Endometrial microvascular endothelial cells (primary cell): ENCODE results near the gene RASSF9. TPM values are rescaled to one million over a fixed set of nuclear protein-coding genes. Genes with fewer than 3 reads are reported as not detected.

Source experiments
- in situ Hi-C: cut with HindIII; loops from 2 replicates; pipeline ENCODE4 v1.10.0; 2017; ENCODE audit warnings: low sequenced_read_pairs, low pct_unique_long_range_greater_than_20kb; ENCODE audit errors: inconsistent ontology term
- total RNA-seq: library from RNA; depleted of rRNA; stranded (reverse); fragments of >200 nt; gene quantifications from one replicate; pipeline ENCODE4 v1.2.3, GENCODE V29; 2015; ENCODE audit errors: inconsistent ontology term

The RASSF9 gene
- total RNA-seq, 1 donor from 2014 or later: 1.3 TPM

DNA sequence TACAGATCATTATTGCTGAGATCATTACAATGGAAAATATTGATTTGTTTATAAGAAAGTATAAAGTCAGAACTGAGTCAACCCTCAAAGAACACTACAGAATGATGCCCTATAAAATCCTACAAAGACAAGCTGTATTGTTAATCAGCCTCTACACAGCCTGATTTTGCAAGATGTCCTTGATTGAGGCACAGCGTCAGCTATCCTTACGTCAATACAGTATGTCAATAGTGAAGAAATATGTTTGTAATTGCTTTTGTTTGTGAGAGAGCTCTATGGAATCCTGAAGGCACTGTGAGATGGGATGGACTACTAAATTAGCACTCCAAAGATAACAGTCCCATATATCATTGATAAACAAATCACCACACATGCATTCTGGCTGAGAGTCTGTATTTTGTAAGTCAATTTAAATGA lies 70.7 kb downstream of the RASSF9 start:
- in situ Hi-C loops: no loop called here

DNA sequence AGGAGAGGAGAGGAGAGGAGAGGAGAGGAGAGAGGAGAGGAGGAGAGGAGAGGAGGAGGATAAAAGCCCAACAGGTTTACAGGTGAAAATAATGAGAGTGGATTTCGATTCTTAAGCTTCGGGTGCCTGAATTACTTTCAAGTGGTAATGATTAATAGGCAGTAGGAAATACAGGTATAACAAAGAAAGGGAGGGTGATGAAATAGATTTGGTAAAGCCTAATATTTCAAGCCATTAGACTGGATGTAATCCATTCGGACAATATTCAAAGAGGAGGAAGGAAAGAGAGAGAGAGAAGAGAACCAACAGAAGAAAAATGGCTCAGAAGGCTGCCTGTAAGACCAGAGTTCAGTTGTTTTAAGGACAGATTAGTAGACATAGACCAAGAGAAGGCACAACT lies 76.6 kb downstream of the RASSF9 start:
- in situ Hi-C loops: no loop called here

GRCh38 chr12:85759091-85759490 lies 77.1 kb downstream of the RASSF9 start:
- in situ Hi-C loops: no loop called here

DNA sequence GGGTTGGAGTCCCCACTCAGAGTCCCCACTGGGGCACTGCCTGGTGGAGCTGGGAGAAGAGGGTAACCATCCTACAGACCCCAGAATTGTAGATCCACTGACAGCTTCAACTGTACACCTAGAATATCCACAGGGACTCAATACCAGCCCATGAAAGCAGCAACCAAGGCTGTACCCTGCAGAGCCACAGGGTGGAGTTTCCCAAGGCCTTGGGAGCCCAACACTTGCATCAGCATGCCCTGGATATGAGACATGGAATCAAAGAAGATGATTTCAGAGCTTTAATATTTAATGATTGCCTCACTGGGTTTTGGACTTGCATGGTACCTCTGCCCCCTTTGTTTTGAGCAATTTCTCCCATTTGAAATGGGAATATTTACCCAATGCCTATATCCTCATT lies 80.4 kb downstream of the RASSF9 start:
- in situ Hi-C loops: no loop called here

Other genes starting within 250 kb of the RASSF9 start
- not detected for gene NTS, start 37.9 kb upstream of the RASSF9 start, total RNA-seq